ENCODE measurements around the gene CBFA2T2. TPM values are rescaled to one million over a fixed set of nuclear protein-coding genes. Genes with fewer than 3 reads are reported as not detected.

Gene CBFA2T2
- total RNA-seq, 4 donors from 2014 or later, result 17.2 to 24.6 (median 21.7) TPM

DNA sequence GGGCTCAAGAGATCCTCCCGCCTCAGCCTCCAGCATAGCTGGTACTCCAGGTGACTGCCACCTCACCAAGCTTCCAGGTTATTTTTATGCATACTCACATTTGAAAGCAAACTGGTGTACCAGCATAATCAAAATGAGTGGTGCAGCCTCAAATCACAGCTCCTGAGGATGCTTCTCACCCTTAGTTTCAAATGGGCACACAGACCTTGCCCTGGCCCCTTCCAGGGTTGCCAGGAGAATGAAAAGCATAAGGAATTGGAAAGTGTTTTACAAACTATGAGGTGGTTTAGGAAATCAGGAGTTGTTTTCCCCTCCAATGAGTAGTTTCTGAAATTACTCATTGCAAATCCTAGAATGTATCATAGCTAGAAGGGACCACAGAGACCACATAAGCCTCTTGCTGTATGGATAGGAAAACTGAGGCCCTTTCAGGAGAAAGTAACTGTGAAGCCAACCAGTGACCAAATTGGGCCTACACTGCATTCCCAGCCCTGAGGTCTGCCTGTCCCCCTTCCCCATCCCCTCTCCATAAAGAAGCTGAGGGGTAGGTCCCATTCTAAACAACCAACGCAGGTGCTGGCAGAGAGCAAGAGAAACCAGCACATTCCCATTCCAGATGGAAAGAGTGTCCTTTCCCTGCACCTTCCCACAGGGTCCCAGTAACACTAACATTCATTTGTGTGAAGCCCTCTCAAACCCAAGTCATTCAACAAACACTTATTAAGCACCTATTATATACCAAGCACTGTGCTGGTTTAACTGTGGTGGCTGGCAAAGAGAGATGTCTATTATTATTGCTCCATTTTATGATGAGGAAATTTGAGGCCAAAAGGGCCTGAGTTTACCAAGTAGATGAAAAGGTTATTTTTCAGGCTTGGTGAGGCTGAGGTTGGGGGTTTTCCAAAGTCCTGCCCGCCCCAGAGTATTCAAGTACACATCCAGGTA lies 198.4 kb downstream of the CBFA2T2 start:
- DNase-seq (ENCODE audit: low spot score in 2 of 2), result no peak
- intact Hi-C loops (cut with DNase I; ENCODE audit: low total_unique reads), result no loop called here
- no peak overlapping the region for H3K4me3 ChIP-seq (ENCODE audit: low read depth, poor library complexity, severe bottlenecking)
- WGBS, 2 donors, result 86 to 95% methylated on average over 3 of the region's 3 CpGs
- no peak for TF ChIP-seq POLR2A (IDR thresholded peaks at IDR 0.05)

DNA sequence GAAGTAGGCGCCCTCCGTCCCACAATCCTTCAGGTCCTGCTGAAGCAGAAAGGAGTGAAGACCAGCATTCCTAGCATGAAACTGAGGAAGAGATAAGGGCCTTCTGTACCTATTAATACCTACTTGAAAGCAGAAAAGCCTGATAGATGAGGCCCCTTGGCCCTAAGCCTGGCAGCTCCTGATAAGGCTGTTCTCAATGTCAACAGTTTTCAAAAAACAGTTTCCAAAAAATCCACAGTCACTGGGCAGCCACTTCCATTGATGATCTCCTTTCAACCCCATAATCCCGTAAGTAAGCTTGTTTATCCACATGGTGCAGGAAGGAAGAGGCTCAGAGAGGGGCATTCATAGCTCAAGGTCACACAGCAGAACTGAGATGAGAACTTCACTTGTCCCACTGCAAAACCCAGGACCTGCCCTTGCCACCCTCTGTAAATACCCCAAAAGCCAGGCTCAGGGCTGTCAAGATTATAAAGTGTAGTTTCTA lies 199.1 kb downstream of the CBFA2T2 start:
- WGBS, 2 donors, result 94 to 95% methylated on average over 3 of the region's 3 CpGs

DNA sequence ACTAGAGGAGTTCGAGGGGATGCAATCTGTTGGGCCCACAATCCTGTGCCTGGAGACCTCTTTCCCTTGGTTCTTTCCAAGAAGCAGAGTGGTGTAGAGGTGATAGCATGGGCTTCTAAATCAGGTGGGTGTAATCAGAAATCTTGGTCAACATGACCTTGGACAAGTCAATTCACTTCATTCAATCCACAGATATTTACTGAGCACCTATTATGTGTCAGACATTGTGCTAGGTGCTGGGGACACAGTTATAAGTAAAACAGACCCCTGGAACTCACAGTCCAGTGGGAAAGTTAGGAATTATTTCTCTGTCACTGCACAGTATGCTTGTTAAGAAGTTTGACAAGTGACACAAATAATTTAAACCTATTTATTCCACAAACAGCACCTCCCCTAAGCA lies 199.6 kb downstream of the CBFA2T2 start:
- no peak for DNase-seq (ENCODE audit: low spot score in 2 of 2)
- H3K4me3 ChIP-seq (ENCODE audit: low read depth, poor library complexity, severe bottlenecking), result no peak overlapping the region
- 96 to 100% methylated on average over 1 of the region's 1 CpG for WGBS, 2 donors
- intact Hi-C loops (cut with DNase I; ENCODE audit: low total_unique reads), result no loop called here
- TF ChIP-seq POLR2A (IDR thresholded peaks at IDR 0.05), result no peak
- TF ChIP-seq, protein P1, sequence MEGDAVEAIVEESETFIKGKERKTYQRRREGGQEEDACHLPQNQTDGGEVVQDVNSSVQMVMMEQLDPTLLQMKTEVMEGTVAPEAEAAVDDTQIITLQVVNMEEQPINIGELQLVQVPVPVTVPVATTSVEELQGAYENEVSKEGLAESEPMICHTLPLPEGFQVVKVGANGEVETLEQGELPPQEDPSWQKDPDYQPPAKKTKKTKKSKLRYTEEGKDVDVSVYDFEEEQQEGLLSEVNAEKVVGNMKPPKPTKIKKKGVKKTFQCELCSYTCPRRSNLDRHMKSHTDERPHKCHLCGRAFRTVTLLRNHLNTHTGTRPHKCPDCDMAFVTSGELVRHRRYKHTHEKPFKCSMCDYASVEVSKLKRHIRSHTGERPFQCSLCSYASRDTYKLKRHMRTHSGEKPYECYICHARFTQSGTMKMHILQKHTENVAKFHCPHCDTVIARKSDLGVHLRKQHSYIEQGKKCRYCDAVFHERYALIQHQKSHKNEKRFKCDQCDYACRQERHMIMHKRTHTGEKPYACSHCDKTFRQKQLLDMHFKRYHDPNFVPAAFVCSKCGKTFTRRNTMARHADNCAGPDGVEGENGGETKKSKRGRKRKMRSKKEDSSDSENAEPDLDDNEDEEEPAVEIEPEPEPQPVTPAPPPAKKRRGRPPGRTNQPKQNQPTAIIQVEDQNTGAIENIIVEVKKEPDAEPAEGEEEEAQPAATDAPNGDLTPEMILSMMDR (IDR thresholded peaks at IDR 0.05), result no peak

More for the DNA sequence above, 199.1 kb downstream of the CBFA2T2 start:
- no peak for TF ChIP-seq POLR2A (IDR thresholded peaks at IDR 0.05)
- TF ChIP-seq, protein P1 (IDR thresholded peaks at IDR 0.05), result no peak
- no peak for DNase-seq (ENCODE audit: low spot score in 2 of 2)
- intact Hi-C loops (cut with DNase I; ENCODE audit: low total_unique reads), result no loop called here
- H3K4me3 ChIP-seq (ENCODE audit: low read depth, poor library complexity, severe bottlenecking), result no peak overlapping the region

DNA sequence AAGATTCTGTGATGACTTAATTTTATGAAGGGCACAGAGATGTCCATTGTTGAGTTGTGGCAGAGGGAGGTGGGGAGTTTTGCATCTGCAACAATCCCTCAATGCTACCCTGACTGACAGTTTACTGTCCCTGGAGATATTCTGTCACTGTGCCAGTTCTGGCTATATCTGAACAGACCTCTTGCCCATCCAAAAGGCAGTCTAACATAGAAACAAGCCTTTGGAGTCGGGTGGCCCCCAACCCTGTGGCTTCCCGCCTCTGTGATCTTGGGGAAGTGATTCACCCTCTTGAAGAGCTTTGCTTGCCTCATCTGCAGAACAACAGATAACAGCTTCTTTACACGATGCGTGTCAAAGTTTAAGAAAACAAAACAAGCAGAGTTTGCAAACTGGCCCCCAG lies 200.1 kb downstream of the CBFA2T2 start:
- DNase-seq (ENCODE audit: low spot score in 2 of 2), result no peak
- H3K4me3 ChIP-seq (ENCODE audit: low read depth, poor library complexity, severe bottlenecking), result no peak overlapping the region
- no peak for TF ChIP-seq POLR2A (IDR thresholded peaks at IDR 0.05)
- TF ChIP-seq, protein P1 (IDR thresholded peaks at IDR 0.05), result no peak
- 47 to 55% methylated on average over 4 of the region's 4 CpGs for WGBS, 2 donors
- intact Hi-C loops (cut with DNase I; ENCODE audit: low total_unique reads), result no loop called here

DNA sequence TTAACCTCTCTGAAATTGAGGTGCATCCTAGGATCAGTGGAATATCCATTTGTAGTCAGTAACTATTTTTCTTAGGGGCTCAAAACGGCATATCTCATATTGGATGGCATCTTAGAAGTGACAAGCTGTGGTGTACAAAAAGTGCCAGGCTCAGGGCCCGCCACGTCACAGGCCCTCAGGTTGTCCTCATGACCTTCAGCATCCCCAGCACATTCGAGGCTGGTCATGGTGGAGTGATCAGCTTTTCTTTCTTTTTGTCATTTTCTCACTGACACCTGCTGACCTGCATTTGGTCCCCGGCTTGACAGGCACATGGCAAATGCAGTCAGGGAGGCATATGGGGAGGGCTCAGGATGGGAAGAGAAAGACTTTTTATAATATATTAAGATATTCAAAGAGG lies 203.4 kb downstream of the CBFA2T2 start:
- TF ChIP-seq POLR2A (IDR thresholded peaks at IDR 0.05), result no peak
- TF ChIP-seq, protein P1 (IDR thresholded peaks at IDR 0.05), result no peak
- intact Hi-C loops (cut with DNase I; ENCODE audit: low total_unique reads), result no loop called here
- DNase-seq (ENCODE audit: low spot score in 2 of 2), result no peak
- WGBS, 2 donors, result 74 to 84% methylated on average over 5 of the region's 5 CpGs
- H3K4me3 ChIP-seq (ENCODE audit: low read depth, poor library complexity, severe bottlenecking), result no peak overlapping the region

Data from lower leg skin (tissue), 4 donors.